22Rv1 (cell line): ENCODE measurements around the gene BIRC5.
A peak's percentile ranks its signal among the peaks of the same experiment; 100 is the strongest.

Experiments
- H3K27ac ChIP-seq: fragments of 450-650 bp; 2 replicates; pipeline ENCODE4 v1.5.1; 2017
- CTCF ChIP-seq: fragments of 450-650 bp; IDR thresholded peaks from 2 replicates; pipeline ENCODE4 v1.5.1; 2017; ENCODE audit warnings: mild to moderate bottlenecking
- ZFX ChIP-seq: fragments of 450-650 bp; IDR thresholded peaks from 2 replicates; pipeline ENCODE4 v1.6.1; 2017; ENCODE audit warnings: antibody characterized with exemption, borderline replicate concordance

Gene BIRC5

GRCh38 chr17:78204387-78205123, 9.5 kb upstream of the BIRC5 start:
- no peak for TF ChIP-seq CTCF
- no peak for TF ChIP-seq ZFX
- H3K27ac ChIP-seq, result no peak overlapping the region

GRCh38 chr17:78205124-78205775, 8.8 kb upstream of the BIRC5 start:
- no peak overlapping the region for H3K27ac ChIP-seq
- TF ChIP-seq ZFX (no peak), CTCF (no peak)

- H3K27ac ChIP-seq, result no peak overlapping the region
- TF ChIP-seq CTCF (0 out of 2 replicates have a peak, but pooled peaks have one; percentile 7), ZFX (no peak)
Measured at GRCh38 chr17:78206298-78206697, 7.8 kb upstream of the BIRC5 start.

GRCh38 chr17:78208486-78208885, 5.6 kb upstream of the BIRC5 start:
- TF ChIP-seq ZFX (no peak), CTCF (no peak)
- no peak overlapping the region for H3K27ac ChIP-seq

GRCh38 chr17:78210111-78210510, 3.9 kb upstream of the BIRC5 start:
- TF ChIP-seq CTCF (no peak), ZFX (no peak)
- H3K27ac ChIP-seq, result no peak overlapping the region

- no peak overlapping the region for H3K27ac ChIP-seq
- TF ChIP-seq ZFX, result no peak
- TF ChIP-seq CTCF, result no peak
Measured at GRCh38 chr17:78211032-78211431, 3.0 kb upstream of the BIRC5 start.

- TF ChIP-seq CTCF (no peak), ZFX (no peak)
Measured at GRCh38 chr17:78214706-78215061, 631 bp downstream of the BIRC5 start.

More at GRCh38 chr17:78214706-78215061, 631 bp downstream of the BIRC5 start:
- peak overlapping the region; percentile 82 for H3K27ac ChIP-seq
